IMR-90 (cell line): ENCODE data around the gene SLC6A17. TPM values are rescaled to one million over a fixed set of nuclear protein-coding genes. Genes with fewer than 3 reads are reported as not detected.
A peak's percentile ranks its signal among the peaks of the same experiment; 100 is the strongest.

Experiments used
- ATAC-seq: fragments of 200-7000 bp; cut with Tn5 transposase; 2 replicates; pipeline ENCODE4 v1.9.1; 2020; ENCODE audit warnings: low read depth, mild to moderate bottlenecking, moderate library complexity
- BruUV-seq: library from RNA; stranded (reverse); fragments of 400-500 nt; replicated peaks from 2 replicates; lab custom pipeline; 2021; lab: Mats Ljungman, UMichigan
- CTCF ChIA-PET: fragments of 300-600 bp; formaldehyde crosslinking; extraction: SDS; loops from one replicate; lab custom pipeline; 2021; ENCODE audit warnings: antibody characterized with exemption; lab: Yijun Ruan, JAX
- POLR2A ChIA-PET: fragments of 300-600 bp; sonication (Branson Sonifier 250); formaldehyde crosslinking; loops from one replicate; lab custom pipeline; 2022; ENCODE audit warnings: antibody characterized with exemption; ENCODE audit not compliant: unreplicated experiment; lab: Charles Lee
- DNase-seq: peaks from one replicate; pipeline ENCODE4 v3.0.0; 2013
- H2AFZ ChIP-seq: replicated peaks from 2 replicates; pipeline ENCODE3; 2013; ENCODE audit warnings: low read length, mild to moderate bottlenecking; ENCODE audit not compliant: poor library complexity
- H2AK5ac ChIP-seq: 2 replicates; pipeline ENCODE4 v1.6.1; 2013; ENCODE audit warnings: low read depth, low read length, inconsistent platforms
- H2AK9ac ChIP-seq: replicated peaks from 2 replicates; pipeline ENCODE3; 2013; ENCODE audit warnings: mild to moderate bottlenecking, low read depth, low read length, moderate library complexity; ENCODE audit not compliant: poor library complexity
- H2BK120ac ChIP-seq: 2 replicates; pipeline ENCODE4 v1.6.1; 2013; ENCODE audit warnings: low read depth, low read length, inconsistent platforms
- H2BK15ac ChIP-seq: 3 replicates; pipeline ENCODE4 v1.6.1; 2013; ENCODE audit warnings: low read depth, low read length, inconsistent platforms
- H2BK20ac ChIP-seq: 2 replicates; pipeline ENCODE4 v1.6.1; 2013; ENCODE audit warnings: low read depth, mild to moderate bottlenecking, inconsistent platforms, low read length, moderate library complexity
- H2BK5ac ChIP-seq: 2 replicates; pipeline ENCODE4 v1.6.1; 2013; ENCODE audit warnings: mild to moderate bottlenecking, low read depth, low read length, inconsistent platforms; ENCODE audit not compliant: poor library complexity, severe bottlenecking
- H3K14ac ChIP-seq: replicated peaks from 2 replicates; pipeline ENCODE4 v1.6.1; 2013; ENCODE audit warnings: low read depth, low read length, inconsistent platforms
- H3K18ac ChIP-seq: 2 replicates; pipeline ENCODE4 v1.6.1; 2013; ENCODE audit warnings: low read depth, low read length, control low read depth
- H3K23ac ChIP-seq: 2 replicates; pipeline ENCODE4 v1.6.1; 2013; ENCODE audit warnings: low read depth, low read length, inconsistent platforms
- H3K27ac ChIP-seq: 2 replicates; pipeline ENCODE4 v1.5.1; 2013; ENCODE audit warnings: mild to moderate bottlenecking, control low read depth, low read length; ENCODE audit not compliant: insufficient read depth
- H3K27me3 ChIP-seq: 2 replicates; pipeline ENCODE4 v1.6.1; 2013; ENCODE audit warnings: low read length; ENCODE audit not compliant: control insufficient read depth, insufficient read depth
- H3K36me3 ChIP-seq: 2 replicates; pipeline ENCODE4 v1.6.1; 2013; ENCODE audit warnings: low read length, mixed read lengths; ENCODE audit not compliant: control insufficient read depth, insufficient read depth
- H3K4ac ChIP-seq: 2 replicates; pipeline ENCODE4 v1.6.1; 2013; ENCODE audit warnings: low read depth, low read length, inconsistent platforms
- H3K4me1 ChIP-seq: 2 replicates; pipeline ENCODE4 v1.6.1; 2013; ENCODE audit warnings: low read length, mixed read lengths; ENCODE audit not compliant: control insufficient read depth, insufficient read depth
- H3K4me2 ChIP-seq: 2 replicates; pipeline ENCODE4 v1.6.1; 2013; ENCODE audit warnings: low read depth, mild to moderate bottlenecking, control low read depth, low read length, moderate library complexity
- H3K4me3 ChIP-seq: 2 replicates; pipeline ENCODE4 v1.5.1; 2013; ENCODE audit warnings: low read depth, mild to moderate bottlenecking, control low read depth, low read length, moderate library complexity; ENCODE audit not compliant: insufficient read depth
- H3K56ac ChIP-seq: 2 replicates; pipeline ENCODE4 v1.6.1; 2013; ENCODE audit warnings: low read length, inconsistent platforms; ENCODE audit not compliant: insufficient read depth; ENCODE audit errors: extremely low read depth
- H3K79me1 ChIP-seq, 2 experiments: 2 replicates each; pipeline ENCODE4 v1.6.1; 2013; ENCODE audit warnings: low read length in 2 of 2, inconsistent platforms in 1 of 2, low read depth in 1 of 2
- H3K9ac ChIP-seq: 2 replicates; pipeline ENCODE4 v1.6.1; 2013; ENCODE audit warnings: low read depth, low read length, control low read depth
- H3K9me1 ChIP-seq: 2 replicates; pipeline ENCODE4 v1.6.1; 2013; ENCODE audit warnings: low read length, inconsistent platforms; ENCODE audit not compliant: insufficient read depth
- H3K9me3 ChIP-seq: 2 replicates; pipeline ENCODE4 v1.6.1; 2013; ENCODE audit warnings: low read length; ENCODE audit not compliant: control insufficient read depth, insufficient read depth
- H4K20me1 ChIP-seq: 2 replicates; pipeline ENCODE4 v1.6.1; 2013; ENCODE audit warnings: low read length, inconsistent platforms; ENCODE audit not compliant: insufficient read depth
- H4K5ac ChIP-seq: 2 replicates; pipeline ENCODE4 v1.6.1; 2013; ENCODE audit warnings: mild to moderate bottlenecking, low read depth, low read length, control low read depth
- H4K8ac ChIP-seq, 2 experiments: 2 replicates each; pipeline ENCODE4 v1.6.1; 2013; ENCODE audit warnings: low read depth in 2 of 2, low read length in 2 of 2, control low read depth in 1 of 2, inconsistent platforms in 1 of 2
- H4K91ac ChIP-seq: 2 replicates; pipeline ENCODE4 v1.6.1; 2013; ENCODE audit warnings: low read depth, low read length, inconsistent platforms; ENCODE audit not compliant: insufficient read depth
- CTCF ChIP-seq: conservative IDR thresholded peaks from 2 replicates; pipeline ENCODE4 v1.5.1; 2012; ENCODE audit warnings: mild to moderate bottlenecking, low read depth, low read length, improper control_type of control experiment
- FOS ChIP-seq: fragments of 150-350 bp; IDR thresholded peaks from 2 replicates; pipeline ENCODE4 v1.6.1; 2016; ENCODE audit warnings: low read depth, low read length
- POLR2A ChIP-seq: IDR thresholded peaks from 2 replicates; pipeline ENCODE4 v1.6.1; 2012; ENCODE audit warnings: mild to moderate bottlenecking, low read depth, low read length
- RAD21 ChIP-seq: IDR thresholded peaks from 2 replicates; pipeline ENCODE4 v1.6.1; 2012; ENCODE audit warnings: low read length, improper control_type of control experiment
- SMC3 ChIP-seq: fragments of 150-350 bp; IDR thresholded peaks from 2 replicates; pipeline ENCODE4 v1.6.1; 2016; ENCODE audit warnings: low read depth, mild to moderate bottlenecking, antibody characterized with exemption, low read length, moderate library complexity
- USF2 ChIP-seq: fragments of 150-350 bp; IDR thresholded peaks from 2 replicates; pipeline ENCODE4 v1.6.1; 2017; ENCODE audit warnings: mild to moderate bottlenecking, antibody characterized with exemption, low read length, low read depth
- WGBS, 2 experiments: methylation state at CpG; one replicate each; pipeline versions ENCODE4 v1.1.5 to v1.1.7; 2013; ENCODE audit warnings: missing lambda C conversion rate in 2 of 2; ENCODE audit not compliant: insufficient read length in 1 of 2; ENCODE audit errors: extremely low coverage in 2 of 2; 5-methylcytosine and 5-hydroxymethylcytosine counted together
- dilution Hi-C: fragments of 300-500 bp; cut with HindIII; formaldehyde crosslinking; loops from one replicate; pipeline ENCODE4 v1.14.3; 2018; ENCODE audit warnings: low sequenced_read_pairs; ENCODE audit not compliant: unreplicated experiment
- in situ Hi-C: fragments of 300-500 bp; cut with MboI; formaldehyde crosslinking; loops from 3 replicates; pipeline ENCODE4 v1.14.3; 2019; ENCODE audit warnings: low sequenced_read_pairs, inconsistent platforms, mixed read lengths
- intact Hi-C: fragments of 100-400 bp; cut with micrococcal nuclease; formaldehyde crosslinking; loops from 2 replicates; pipeline ENCODE4 v1.10.0; 2022
- polyA plus RNA-seq, 3 experiments: library from polyadenylated mRNA; depleted of rRNA; stranded (reverse); fragments of >200 nt; gene quantifications; 2 replicates each; pipeline ENCODE4 v1.2.3, GENCODE V29; 2012; ENCODE audit warnings: low replicate concordance in 1 of 3
- total RNA-seq: library from RNA; depleted of rRNA; stranded (reverse); fragments of >200 nt; gene quantifications from 2 replicates; pipeline ENCODE4 v1.2.3, GENCODE V29; 2012

The SLC6A17 gene
- total and polyA plus RNA-seq, 2 of the 4 experiments (the other 2 are of a cell fraction): 0.54 to 0.82 TPM

- Histone ChIP-seq H4K5ac (no peak overlapping the region), H3K14ac (no peak overlapping the region), H2AK5ac (no peak overlapping the region), H3K23ac (no peak overlapping the region), H3K4me2 (no peak overlapping the region), H3K79me1 (no peaks in the 10 kb centered on the region), H2AK9ac (no peak overlapping the region), H3K27me3 (no peaks in the 10 kb centered on the region; the same call in 1 of the 2 replicates), H2AFZ (peak overlapping the region; percentile 71), H2BK5ac (no peak overlapping the region), H4K91ac (no peak overlapping the region; the same call in 1 of the 2 replicates), H3K4me3 (no peak overlapping the region), H4K8ac (no peak overlapping the region), H3K36me3 (no peaks in the 10 kb centered on the region), H3K4ac (no peak overlapping the region), H2BK120ac (no peak overlapping the region), H3K9me3 (no peaks in the 10 kb centered on the region), H3K18ac (no peak overlapping the region), H3K4me1 (0 out of 2 replicates have a peak, but pooled peaks cover 1% of the 10 kb centered on the region), H2BK15ac (no peak overlapping the region), H2BK20ac (no peak overlapping the region), H3K9ac (no peak overlapping the region), H3K56ac (no peak overlapping the region), H3K27ac (no peak overlapping the region), H4K20me1 (no peaks in the 10 kb centered on the region), H3K9me1 (no peaks in the 10 kb centered on the region)
- dilution Hi-C loops (no loop called here), intact Hi-C loops (loop anchor here (1.0 to 2.0 kb wide), 4 partner anchors 109 to 293 kb away; no protein-coding TSS in a partner anchor), in situ Hi-C loops (loop anchor here (5.0 to 10.0 kb wide), 3 partner anchors 104 to 259 kb away; no protein-coding TSS in a partner anchor)
- ChIA-PET POLR2A (no interaction called here), CTCF (interaction anchor here (0.9 to 4.4 kb wide), 11 partner anchors 23 to 293 kb away, joined by 3 to 31 read pairs (median 7); no protein-coding TSS in a partner anchor)
- TF ChIP-seq FOS (no peak), RAD21 (peak; percentile 87), USF2 (no peak), CTCF (peak; percentile 85), SMC3 (peak; percentile 90), POLR2A (no peak)
- WGBS, 2 experiments: 0% methylated on average over 1 of the region's 6 CpGs; no CpG with 5 or more reads in 1 of the 2 experiments
- no TSS peak for BruUV-seq
- ATAC-seq (peak; percentile 86), DNase-seq (peak; percentile 66)
Measured at GRCh38 chr1:110203021-110203661, 52.8 kb downstream of the SLC6A17 start.
